BJ (cell line): ENCODE results near the gene VEGFD. TPM values are rescaled to one million over a fixed set of nuclear protein-coding genes. Genes with fewer than 3 reads are reported as not detected.

Experiments used
- CTCF ChIA-PET: fragments of 350-600 bp; formaldehyde crosslinking; extraction: SDS; loops from one replicate; lab custom pipeline; 2021; ENCODE audit warnings: antibody characterized with exemption, inconsistent platforms; lab: Yijun Ruan, JAX
- POLR2A ChIA-PET: fragments of 300-600 bp; sonication (Branson Sonifier 250); formaldehyde crosslinking; extraction: SDS; loops from one replicate; lab custom pipeline; 2021; ENCODE audit warnings: antibody characterized with exemption; lab: Charles Lee
- DNase-seq: peaks from one replicate; pipeline ENCODE4 v3.0.0-alpha.2; 2011; ENCODE audit warnings: low read depth
- H3K27me3 ChIP-seq: 2 replicates; pipeline ENCODE4 v1.6.0; 2011; ENCODE audit warnings: low read length; ENCODE audit not compliant: control insufficient read depth, insufficient read depth
- H3K36me3 ChIP-seq: 2 replicates; pipeline ENCODE4 v1.5.1; 2011; ENCODE audit warnings: low read length; ENCODE audit not compliant: control insufficient read depth, insufficient read depth
- H3K4me3 ChIP-seq: 2 replicates; pipeline ENCODE4 v1.5.1; 2011; ENCODE audit warnings: low read depth, mild to moderate bottlenecking, control low read depth, low read length
- polyA plus RNA-seq: library from polyadenylated mRNA; depleted of rRNA; stranded (reverse); fragments of >200 nt; gene quantifications from 2 replicates; pipeline ENCODE4 v1.2.3, GENCODE V29; 2011
- TF ChIP-seq, protein P1 (sequence below): IDR thresholded peaks from 2 replicates; pipeline ENCODE4 v1.5.1; 2011; ENCODE audit warnings: low read depth, mild to moderate bottlenecking, control low read depth, inconsistent platforms, low read length, moderate library complexity; ENCODE audit not compliant: insufficient read depth

The VEGFD gene
- polyA plus RNA-seq, 1 experiment: 0.07 TPM

DNA sequence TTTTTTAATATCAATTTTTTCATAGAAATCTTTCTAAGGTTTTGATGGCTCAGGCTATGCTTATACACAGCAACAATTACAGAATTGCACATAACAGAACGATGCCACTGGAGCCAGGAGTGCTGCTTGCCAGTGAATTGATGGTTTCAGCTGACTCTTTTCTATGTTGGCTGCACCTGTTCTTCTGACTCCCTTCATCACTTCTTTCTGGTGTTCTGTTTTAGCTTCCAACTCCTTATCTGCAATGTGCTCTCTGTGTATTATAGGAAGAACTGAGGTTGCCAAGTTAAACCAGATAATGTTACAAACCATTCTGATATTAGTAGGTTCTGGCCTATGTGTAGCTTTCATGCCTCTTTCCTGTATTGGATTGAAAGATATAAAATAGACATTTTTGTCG is 11.6 kb upstream of the VEGFD start:
- ChIA-PET CTCF (interaction anchor here (0.7 kb wide), 1 partner anchor 14 kb away, joined by 3 read pairs; no protein-coding TSS in a partner anchor), POLR2A (no interaction called here)
- TF ChIP-seq, protein P1, sequence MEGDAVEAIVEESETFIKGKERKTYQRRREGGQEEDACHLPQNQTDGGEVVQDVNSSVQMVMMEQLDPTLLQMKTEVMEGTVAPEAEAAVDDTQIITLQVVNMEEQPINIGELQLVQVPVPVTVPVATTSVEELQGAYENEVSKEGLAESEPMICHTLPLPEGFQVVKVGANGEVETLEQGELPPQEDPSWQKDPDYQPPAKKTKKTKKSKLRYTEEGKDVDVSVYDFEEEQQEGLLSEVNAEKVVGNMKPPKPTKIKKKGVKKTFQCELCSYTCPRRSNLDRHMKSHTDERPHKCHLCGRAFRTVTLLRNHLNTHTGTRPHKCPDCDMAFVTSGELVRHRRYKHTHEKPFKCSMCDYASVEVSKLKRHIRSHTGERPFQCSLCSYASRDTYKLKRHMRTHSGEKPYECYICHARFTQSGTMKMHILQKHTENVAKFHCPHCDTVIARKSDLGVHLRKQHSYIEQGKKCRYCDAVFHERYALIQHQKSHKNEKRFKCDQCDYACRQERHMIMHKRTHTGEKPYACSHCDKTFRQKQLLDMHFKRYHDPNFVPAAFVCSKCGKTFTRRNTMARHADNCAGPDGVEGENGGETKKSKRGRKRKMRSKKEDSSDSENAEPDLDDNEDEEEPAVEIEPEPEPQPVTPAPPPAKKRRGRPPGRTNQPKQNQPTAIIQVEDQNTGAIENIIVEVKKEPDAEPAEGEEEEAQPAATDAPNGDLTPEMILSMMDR: no peak

DNA sequence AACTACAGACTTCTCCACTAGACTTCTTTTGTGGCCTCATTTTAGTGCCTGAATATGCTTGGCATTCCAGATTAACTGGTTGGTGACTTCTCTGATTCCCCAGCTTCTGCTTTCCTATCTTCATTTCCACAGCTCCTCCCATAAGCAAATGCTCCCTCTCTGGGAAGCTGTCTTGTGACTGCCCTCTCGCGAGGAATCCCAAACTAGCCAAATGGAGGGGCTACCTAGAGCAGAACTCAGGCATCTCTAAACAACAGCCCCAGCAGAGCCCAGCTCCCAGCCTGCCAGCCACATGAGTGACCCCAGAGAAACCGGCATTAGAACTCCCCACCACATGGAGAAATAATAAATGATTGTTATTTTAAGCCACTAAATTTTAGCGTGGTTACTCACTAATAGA is 7.6 kb upstream of the VEGFD start:
- POLR2A ChIA-PET: no interaction called here
- Histone ChIP-seq H3K27me3 (no peaks in the 10 kb centered on the region), H3K4me3 (no peak overlapping the region), H3K36me3 (no peaks in the 10 kb centered on the region)
- no peak for DNase-seq
- CTCF ChIA-PET: no interaction called here
- TF ChIP-seq, protein P1: no peak

More for the DNA sequence above, 11.6 kb upstream of the VEGFD start:
- Histone ChIP-seq H3K36me3 (no peaks in the 10 kb centered on the region), H3K4me3 (no peak overlapping the region), H3K27me3 (no peaks in the 10 kb centered on the region)
- DNase-seq: no peak

DNA sequence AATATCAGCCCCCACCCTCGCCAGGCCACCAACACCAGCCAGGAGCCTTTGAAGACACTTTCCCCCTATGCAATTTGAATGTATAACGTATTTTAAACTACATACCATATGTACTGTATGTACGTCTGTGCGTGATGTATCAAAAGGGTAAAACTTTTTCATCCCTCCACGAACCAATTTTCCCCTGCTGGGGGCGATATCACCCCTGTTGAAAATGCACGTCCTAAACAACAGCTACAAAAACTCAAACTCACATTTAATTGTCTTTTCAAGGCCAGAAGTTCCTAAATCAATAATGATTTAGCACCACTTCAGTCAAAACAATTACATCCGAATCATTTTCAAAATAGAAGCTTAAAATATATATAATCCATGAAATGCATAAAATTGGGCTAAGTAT is 1.4 kb downstream of the VEGFD start:
- ChIA-PET CTCF (interaction anchor here (1.2 to 1.3 kb wide), 2 partner anchors 18 to 85 kb away, joined by 3 read pairs; no protein-coding TSS in a partner anchor), POLR2A (no interaction called here)
- Histone ChIP-seq H3K4me3 (no peak overlapping the region), H3K36me3 (no peaks in the 10 kb centered on the region), H3K27me3 (no peaks in the 10 kb centered on the region)
- DNase-seq: no peak
- TF ChIP-seq, protein P1: no peak

DNA sequence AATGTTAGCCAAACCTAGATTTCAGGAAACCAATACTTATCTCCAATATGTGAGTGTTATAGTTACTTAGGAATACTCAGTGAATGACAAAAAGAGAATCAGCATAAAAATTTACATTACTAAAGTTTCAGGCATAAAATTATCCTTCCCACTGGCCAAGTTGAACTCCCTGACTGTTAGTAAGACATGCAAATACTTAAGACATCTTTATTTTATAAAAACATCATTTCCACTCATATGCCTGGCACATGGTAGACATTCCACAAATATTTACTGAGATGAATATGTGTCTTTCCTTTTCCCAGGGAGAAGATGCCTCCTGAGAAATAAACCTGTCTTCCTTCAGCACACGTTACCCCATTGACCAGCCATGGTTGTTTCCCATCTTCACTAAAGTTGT is 7.3 kb downstream of the VEGFD start:
- ChIA-PET POLR2A (no interaction called here), CTCF (no interaction called here)
- Histone ChIP-seq H3K27me3 (no peaks in the 10 kb centered on the region), H3K36me3 (no peaks in the 10 kb centered on the region), H3K4me3 (no peak overlapping the region)
- TF ChIP-seq, protein P1: no peak
- DNase-seq: no peak

DNA sequence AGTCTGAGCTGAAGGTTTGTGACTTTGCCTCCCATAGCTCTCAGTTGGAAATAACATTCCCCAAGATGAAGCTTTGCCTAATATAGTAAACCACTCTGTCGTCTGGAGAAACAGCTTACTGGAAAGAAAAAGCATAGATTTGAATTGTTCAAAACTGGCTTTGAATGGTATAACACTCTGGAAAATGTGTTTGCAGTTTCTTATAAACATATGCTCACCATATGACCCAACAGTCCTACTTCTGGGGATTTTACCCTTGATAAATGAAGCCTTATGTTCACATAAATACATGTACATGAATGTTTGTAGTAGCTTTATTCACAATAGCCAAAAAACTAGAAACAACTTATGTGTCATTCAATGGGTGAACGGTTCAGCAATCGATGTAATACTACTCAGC is 10.2 kb downstream of the VEGFD start:
- ChIA-PET CTCF (interaction anchor here (2.0 kb wide), 1 partner anchor 25 kb away, joined by 7 read pairs; no protein-coding TSS in a partner anchor), POLR2A (no interaction called here)
- no peak for DNase-seq
- Histone ChIP-seq H3K4me3 (no peak overlapping the region), H3K36me3 (no peaks in the 10 kb centered on the region), H3K27me3 (no peaks in the 10 kb centered on the region; the same call in 1 of the 2 replicates)
- TF ChIP-seq, protein P1: no peak
